OCI-LY7 (cell line): ENCODE measurements around the gene KCNG1. TPM values are rescaled to one million over a fixed set of nuclear protein-coding genes. Genes with fewer than 3 reads are reported as not detected.

Experiments
- BruUV-seq: library from RNA; stranded (reverse); fragments of 400-500 nt; replicated peaks from 2 replicates; lab custom pipeline; 2021; lab: Mats Ljungman, UMichigan
- CTCF ChIA-PET: fragments of 300-600 bp; sonication (Branson Sonifier 250); formaldehyde crosslinking; loops from one replicate; lab custom pipeline; 2022; ENCODE audit warnings: antibody characterized with exemption; ENCODE audit not compliant: unreplicated experiment; lab: Charles Lee
- POLR2A ChIA-PET: fragments of 300-600 bp; sonication (Branson Sonifier 250); formaldehyde crosslinking; loops from one replicate; lab custom pipeline; 2022; ENCODE audit warnings: antibody characterized with exemption; lab: Charles Lee
- DNase-seq: peaks from one replicate; pipeline ENCODE4 v3.0.0-alpha.2; 2015; ENCODE audit warnings: low spot score
- H2AFZ ChIP-seq: fragments of 200-600 bp; sonication (generic), shearing (Covaris generic); 2 replicates; pipeline ENCODE4 v1.6.1; 2014; ENCODE audit warnings: mild to moderate bottlenecking, antibody characterized with exemption, low read length, moderate library complexity
- H3K27ac ChIP-seq: fragments of 200-600 bp; sonication (generic); 2 replicates; pipeline ENCODE4 v1.5.1; 2014; ENCODE audit warnings: mixed run types, low read depth, mild to moderate bottlenecking, moderate library complexity, low read length, inconsistent platforms; ENCODE audit not compliant: poor library complexity, severe bottlenecking
- H3K36me3 ChIP-seq: fragments of 200-600 bp; sonication (generic); 2 replicates; pipeline ENCODE4 v1.6.1; 2014; ENCODE audit warnings: mild to moderate bottlenecking, antibody characterized with exemption, low read length, moderate library complexity, mixed read lengths; ENCODE audit not compliant: insufficient read depth
- H3K4me1 ChIP-seq: fragments of 200-600 bp; sonication (generic); 2 replicates; pipeline ENCODE4 v1.5.1; 2014; ENCODE audit warnings: mild to moderate bottlenecking, low read length; ENCODE audit not compliant: insufficient read depth, poor library complexity, severe bottlenecking
- H3K4me2 ChIP-seq: fragments of 200-600 bp; sonication (generic); 2 replicates; pipeline ENCODE4 v1.6.1; 2014; ENCODE audit warnings: mild to moderate bottlenecking, low read length
- H3K4me3 ChIP-seq: fragments of 200-600 bp; sonication (generic); 2 replicates; pipeline ENCODE4 v1.5.1; 2014; ENCODE audit warnings: mild to moderate bottlenecking, low read depth, low read length; ENCODE audit not compliant: poor library complexity, severe bottlenecking
- H3K79me2 ChIP-seq: fragments of 200-600 bp; sonication (generic); 2 replicates; pipeline ENCODE4 v1.6.1; 2016; ENCODE audit warnings: low read depth, mild to moderate bottlenecking, low read length, moderate library complexity, mixed read lengths; ENCODE audit not compliant: insufficient read depth
- H3K9me2 ChIP-seq: fragments of 200-600 bp; sonication (generic); 2 replicates; pipeline ENCODE4 v1.6.1; 2016; ENCODE audit warnings: mild to moderate bottlenecking, low read length, mixed read lengths; ENCODE audit not compliant: insufficient read depth
- H3K9me3 ChIP-seq: fragments of 200-600 bp; sonication (generic); 2 replicates; pipeline ENCODE4 v1.6.1; 2014; ENCODE audit warnings: mild to moderate bottlenecking, mixed run types, low read length, mixed read lengths
- H4K20me1 ChIP-seq: fragments of 200-600 bp; sonication (generic); 2 replicates; pipeline ENCODE4 v1.6.1; 2014; ENCODE audit warnings: mild to moderate bottlenecking, antibody characterized with exemption, low read length, moderate library complexity, mixed read lengths; ENCODE audit not compliant: insufficient read depth
- CTCF ChIP-seq: fragments of 200-600 bp; sonication (generic); conservative IDR thresholded peaks from 2 replicates; pipeline ENCODE4 v1.5.1; 2014; ENCODE audit warnings: mild to moderate bottlenecking, antibody characterized with exemption, low read length, moderate library complexity, mixed read lengths
- EZH2phosphoT487 ChIP-seq: fragments of 200-600 bp; sonication (generic); IDR thresholded peaks from 2 replicates; pipeline ENCODE4 v1.6.1; 2018; ENCODE audit warnings: low read depth, borderline replicate concordance, mild to moderate bottlenecking, mixed run types, antibody characterized with exemption, low read length, moderate library complexity, mixed read lengths
- intact Hi-C: fragments of 100-400 bp; cut with micrococcal nuclease; formaldehyde crosslinking; loops from one replicate; pipeline ENCODE4 v1.10.0; 2022; ENCODE audit not compliant: unreplicated experiment
- total RNA-seq, 2 experiments: library from RNA; depleted of rRNA in 1 of 2; stranded (reverse); fragments of >200 nt in 1 of 2; shearing (Covaris generic) in 1 of 2; gene quantifications; 2 replicates each; pipeline ENCODE4 v1.2.3, GENCODE V29; 2014 to 2022

Gene KCNG1
- total RNA-seq, 2 experiments from 2014 or later, result not detected

- Histone ChIP-seq H3K4me1 (peaks cover 12% of the 10 kb centered on the region), H3K4me3 (no peak overlapping the region), H4K20me1 (no peaks in the 10 kb centered on the region), H3K9me2 (no peaks in the 10 kb centered on the region), H3K36me3 (no peaks in the 10 kb centered on the region), H3K79me2 (no peaks in the 10 kb centered on the region), H3K27ac (no peak overlapping the region), H2AFZ (no peak overlapping the region), H3K9me3 (no peaks in the 10 kb centered on the region), H3K4me2 (no peak overlapping the region)
- DNase-seq, result no peak
- ChIA-PET CTCF (interaction anchor here (0.5 kb wide), 1 partner anchor 173 kb away, joined by 3 read pairs; no protein-coding TSS in a partner anchor), POLR2A (interaction anchor here (0.6 kb wide), 1 partner anchor 842 kb away, joined by 3 read pairs; no protein-coding TSS in a partner anchor)
- no TSS peak for BruUV-seq
- no peak for TF ChIP-seq CTCF
- TF ChIP-seq EZH2phosphoT487, result no peak
- intact Hi-C loops, result no loop called here
Observed at GRCh38 chr20:50991076-50991475, 31.8 kb downstream of the KCNG1 start.

DNA sequence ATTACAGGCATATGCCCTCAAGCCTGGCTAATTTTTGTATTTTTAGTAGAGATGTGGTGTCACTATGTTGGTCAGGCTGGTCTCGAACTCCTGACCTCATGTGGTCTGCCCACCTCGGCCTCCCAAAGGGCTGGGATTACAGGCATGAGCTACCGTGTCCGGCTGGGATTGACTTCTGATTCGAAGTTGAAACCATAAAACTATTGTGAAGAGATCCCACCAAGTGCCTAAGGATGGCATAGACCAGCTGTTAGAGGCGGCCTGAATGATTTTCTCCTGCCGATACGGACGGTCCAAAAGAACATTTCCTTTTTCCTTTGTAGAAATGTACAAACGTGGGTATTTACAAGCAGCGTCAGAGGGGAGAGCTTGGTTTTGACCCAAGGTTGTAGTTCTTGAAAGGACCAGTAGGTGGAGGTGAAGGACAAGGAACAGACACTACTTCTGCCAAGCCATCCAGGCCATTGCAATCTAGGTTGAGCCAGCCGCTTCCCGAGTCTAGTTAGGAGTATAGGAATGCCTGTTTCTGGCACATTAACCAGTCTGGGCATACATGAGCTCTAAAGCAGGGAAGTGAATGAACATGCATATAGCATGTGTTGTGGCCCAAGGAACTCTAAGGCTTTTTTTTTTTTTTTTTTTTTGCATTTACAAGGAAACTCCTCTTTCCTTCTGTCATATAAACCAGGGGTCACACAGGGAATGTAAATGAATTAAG is 35.3 kb downstream of the KCNG1 start:
- Histone ChIP-seq H3K9me2 (no peaks in the 10 kb centered on the region), H3K27ac (no peak overlapping the region), H3K4me3 (no peak overlapping the region), H3K9me3 (no peaks in the 10 kb centered on the region), H3K79me2 (no peaks in the 10 kb centered on the region), H2AFZ (no peak overlapping the region), H3K4me2 (no peak overlapping the region), H3K4me1 (peaks cover 9% of the 10 kb centered on the region), H4K20me1 (no peaks in the 10 kb centered on the region), H3K36me3 (no peaks in the 10 kb centered on the region)
- TF ChIP-seq CTCF (peak; percentile 87), EZH2phosphoT487 (no peak)
- POLR2A ChIA-PET, result interaction anchor here (0.6 to 1.5 kb wide), 6 partner anchors 113 to 1372 kb away, joined by 3 to 7 read pairs (median 4); no protein-coding TSS in a partner anchor
- intact Hi-C loops, result loop anchor here (1.0 kb wide), 2 partner anchors 319 to 637 kb away; no protein-coding TSS in a partner anchor
- no TSS peak for BruUV-seq
- DNase-seq, result peak; percentile 81
- CTCF ChIA-PET, result interaction anchor here (0.6 to 2.6 kb wide), 3 partner anchors 9 to 320 kb away, joined by 3 to 23 read pairs (median 3); no protein-coding TSS in a partner anchor

DNA sequence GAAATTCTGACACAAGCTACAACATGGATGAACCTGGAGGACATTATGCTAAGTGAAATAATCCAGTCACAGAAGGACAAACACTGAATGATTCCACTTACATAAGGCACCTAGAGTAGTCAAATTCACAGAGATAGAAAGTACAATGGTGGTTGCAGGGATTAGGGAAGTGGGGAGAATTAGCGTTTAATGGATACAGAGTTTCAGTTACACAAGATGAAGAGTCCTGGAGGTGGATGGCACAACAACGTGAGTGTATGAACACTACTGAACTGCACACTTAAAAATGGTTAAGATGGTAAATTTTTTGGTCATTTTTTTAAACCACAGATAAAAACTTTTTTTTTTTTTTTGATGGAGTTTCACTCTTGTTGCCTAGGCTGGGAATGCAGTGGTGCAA is 39.6 kb downstream of the KCNG1 start:
- intact Hi-C loops, result no loop called here
- BruUV-seq, result no TSS peak
- Histone ChIP-seq H3K4me3 (no peak overlapping the region), H3K4me1 (no peaks in the 10 kb centered on the region), H4K20me1 (no peaks in the 10 kb centered on the region), H2AFZ (no peak overlapping the region), H3K9me3 (no peaks in the 10 kb centered on the region), H3K79me2 (no peaks in the 10 kb centered on the region), H3K9me2 (no peaks in the 10 kb centered on the region), H3K36me3 (no peaks in the 10 kb centered on the region), H3K27ac (no peak overlapping the region), H3K4me2 (no peak overlapping the region)
- ChIA-PET CTCF (no interaction called here), POLR2A (interaction anchor here (0.6 kb wide), 1 partner anchor 474 kb away, joined by 3 read pairs; no protein-coding TSS in a partner anchor)
- DNase-seq, result no peak
- TF ChIP-seq EZH2phosphoT487 (no peak), CTCF (no peak)
